Common myeloid progenitor, CD34-positive (primary cell): Measurements from ENCODE around the gene ADAMTS12.

Source experiments
- CTCF ChIA-PET: fragments of 350-600 bp; sonication (Branson Sonifier 250); formaldehyde crosslinking; loops from one replicate; lab custom pipeline; 2021; ENCODE audit warnings: antibody characterized with exemption; lab: Charles Lee
- POLR2A ChIA-PET: fragments of 350-600 bp; sonication (Branson Sonifier 250); formaldehyde crosslinking; loops from one replicate; lab custom pipeline; 2021; ENCODE audit warnings: antibody characterized with exemption; lab: Charles Lee
- DNase-seq, 3 donors: peaks; one replicate each; pipeline versions ENCODE4 v3.0.0 to v3.0.0-alpha.2; 2013
- H3K27ac ChIP-seq, 2 experiments: 1 replicate in 1 of 2; 2 replicates in 1 of 2; pipeline ENCODE4 v1.7.0; 2013; ENCODE audit warnings: inconsistent platforms in 2 of 2, low read length in 2 of 2, mild to moderate bottlenecking in 2 of 2, low read depth in 1 of 2, moderate library complexity in 1 of 2; ENCODE audit not compliant: severe bottlenecking in 2 of 2, insufficient read depth in 1 of 2, poor library complexity in 1 of 2
- H3K27me3 ChIP-seq, 5 experiments: replicated peaks in 2 of 5; 1 replicate in 3 of 5; 2 replicates in 2 of 5; pipeline versions ENCODE4 v1.6.1 to v1.7.0; 2013; ENCODE audit warnings: low read length in 4 of 5, mild to moderate bottlenecking in 2 of 5, moderate library complexity in 2 of 5, inconsistent platforms in 1 of 5; ENCODE audit not compliant: insufficient read depth in 5 of 5, control insufficient read depth in 4 of 5
- H3K36me3 ChIP-seq, 4 experiments: 1 replicate in 2 of 4; 2 replicates in 2 of 4; pipeline versions ENCODE4 v1.6.1 to v1.7.0; 2013; ENCODE audit warnings: low read length in 3 of 4, control low read depth in 1 of 4, mild to moderate bottlenecking in 1 of 4; ENCODE audit not compliant: control insufficient read depth in 4 of 4, insufficient read depth in 4 of 4
- H3K4me1 ChIP-seq, 4 experiments: 1 replicate in 3 of 4; 2 replicates in 1 of 4; pipeline versions ENCODE4 v1.6.1 to v1.7.1; 2013; ENCODE audit warnings: low read length in 3 of 4, mild to moderate bottlenecking in 3 of 4, control low read depth in 1 of 4, inconsistent platforms in 1 of 4, moderate library complexity in 1 of 4; ENCODE audit not compliant: control insufficient read depth in 4 of 4, insufficient read depth in 4 of 4; ENCODE audit errors: control extremely low read depth in 1 of 4
- H3K4me3 ChIP-seq, 7 experiments: 1 replicate in 4 of 7; 2 replicates in 3 of 7; pipeline versions ENCODE4 v1.5.1 to v1.7.0; 2013; ENCODE audit warnings: mild to moderate bottlenecking in 7 of 7, low read length in 6 of 7, moderate library complexity in 6 of 7, inconsistent platforms in 2 of 7, low read depth in 2 of 7, control low read depth in 1 of 7; ENCODE audit not compliant: insufficient read depth in 4 of 7, control insufficient read depth in 1 of 7; ENCODE audit errors: extremely low read depth in 1 of 7
- H3K9me3 ChIP-seq, 5 experiments: 1 replicate in 4 of 5; 2 replicates in 1 of 5; pipeline versions ENCODE4 v1.6.1 to v1.7.1; 2013; ENCODE audit warnings: low read length in 4 of 5, mild to moderate bottlenecking in 2 of 5, inconsistent platforms in 1 of 5, low read depth in 1 of 5, moderate library complexity in 1 of 5; ENCODE audit not compliant: control insufficient read depth in 4 of 5, insufficient read depth in 2 of 5; ENCODE audit errors: control extremely low read depth in 1 of 5
- WGBS: methylation state at CpG from one replicate; pipeline ENCODE4 v1.1.5; 2013; ENCODE audit not compliant: insufficient coverage; 5-methylcytosine and 5-hydroxymethylcytosine counted together

ADAMTS12 gene

DNA sequence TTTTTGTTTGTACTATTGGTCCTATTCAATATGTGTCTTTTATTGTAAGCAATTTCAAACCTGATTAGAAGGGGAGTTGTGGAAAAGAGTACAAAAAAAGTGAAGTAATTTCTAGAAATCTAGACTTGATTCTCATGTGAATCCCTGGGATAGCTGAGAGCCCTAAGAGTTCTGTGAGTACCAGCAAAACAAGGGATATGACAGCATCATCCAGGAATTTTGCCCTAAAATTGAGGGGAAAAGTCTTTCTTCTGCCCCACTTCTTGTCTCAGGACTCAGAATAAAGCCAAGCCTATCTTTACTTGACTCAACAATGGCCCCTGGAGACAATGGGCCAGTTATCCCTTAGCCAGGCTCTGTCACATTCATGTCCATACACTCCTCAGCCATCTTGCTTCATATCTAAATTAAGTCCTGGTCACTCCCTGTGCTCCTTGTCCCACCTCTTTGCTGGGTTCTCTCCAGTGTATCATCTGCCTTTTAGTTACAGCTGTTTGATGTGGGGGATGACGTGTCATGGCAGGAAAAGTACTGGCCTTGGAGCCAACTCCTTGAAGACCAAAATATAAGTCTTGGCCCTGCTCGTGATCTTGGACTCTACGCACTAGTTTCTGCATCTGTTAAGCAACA lies 81.2 kb downstream of the ADAMTS12 start:
- H3K27me3 ChIP-seq: peaks cover 0 to 1% (median 0%) of the 10 kb centered on the region in 5 experiments
- no peak overlapping the region for H3K4me3 ChIP-seq
- ChIA-PET CTCF (no interaction called here), POLR2A (no interaction called here)
- no peaks in the 10 kb centered on the region for H3K36me3 ChIP-seq
- H3K4me1 ChIP-seq: no peaks in the 10 kb centered on the region
- 100% methylated on average over 1 of the region's 3 CpGs for WGBS
- no peak for DNase-seq
- H3K9me3 ChIP-seq: no peaks in the 10 kb centered on the region
- H3K27ac ChIP-seq: no peak overlapping the region

GRCh38 chr5:33809936-33810335 lies 81.9 kb downstream of the ADAMTS12 start:
- Histone ChIP-seq H3K4me1 (no peaks in the 10 kb centered on the region), H3K4me3 (no peak overlapping the region), H3K36me3 (no peaks in the 10 kb centered on the region), H3K27me3 (peaks cover 0 to 1% (median 0%) of the 10 kb centered on the region in 5 experiments), H3K9me3 (no peaks in the 10 kb centered on the region), H3K27ac (no peak overlapping the region)
- 100% methylated on average over 1 of the region's 1 CpG for WGBS
- no peak for DNase-seq
- ChIA-PET CTCF (no interaction called here), POLR2A (no interaction called here)

- peaks cover 0 to 1% (median 0%) of the 10 kb centered on the region in 5 experiments for H3K27me3 ChIP-seq
- H3K27ac ChIP-seq: no peak overlapping the region
- CTCF ChIA-PET: no interaction called here
- H3K4me1 ChIP-seq: no peaks in the 10 kb centered on the region
- H3K4me3 ChIP-seq: no peak overlapping the region
- H3K9me3 ChIP-seq: no peaks in the 10 kb centered on the region
- POLR2A ChIA-PET: no interaction called here
- WGBS: 45% methylated on average over 2 of the region's 4 CpGs
- no peaks in the 10 kb centered on the region for H3K36me3 ChIP-seq
- no peak for DNase-seq
Measured at GRCh38 chr5:33808699-33809098, 83.1 kb downstream of the ADAMTS12 start.

DNA sequence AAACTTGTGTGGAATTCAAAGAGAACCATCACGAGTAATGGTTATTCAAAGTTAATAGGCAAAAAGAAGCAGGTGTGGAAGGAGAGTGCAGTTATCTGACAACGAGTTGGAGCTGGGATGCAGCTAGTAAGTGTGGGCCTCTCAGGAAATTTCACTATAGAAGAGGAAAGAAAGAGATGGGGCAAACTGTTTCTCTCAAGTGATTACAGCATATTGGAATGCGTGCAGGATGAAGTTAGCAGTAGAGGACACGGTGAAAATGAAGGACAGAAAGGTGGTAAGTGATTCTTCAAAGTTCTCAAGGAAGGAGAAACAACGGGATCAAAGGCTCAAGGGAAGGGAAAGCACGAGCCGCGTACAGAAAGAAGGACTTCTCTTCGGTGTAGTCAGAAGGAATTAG lies 84.0 kb downstream of the ADAMTS12 start:
- H3K27me3 ChIP-seq: peaks cover 0 to 1% (median 0%) of the 10 kb centered on the region in 5 experiments
- no peak overlapping the region for H3K27ac ChIP-seq
- no peaks in the 10 kb centered on the region for H3K9me3 ChIP-seq
- H3K36me3 ChIP-seq: no peaks in the 10 kb centered on the region
- H3K4me1 ChIP-seq: no peaks in the 10 kb centered on the region
- ChIA-PET CTCF (no interaction called here), POLR2A (no interaction called here)
- WGBS: 99% methylated on average over 6 of the region's 9 CpGs
- no peak overlapping the region for H3K4me3 ChIP-seq
- DNase-seq: no peak

- POLR2A ChIA-PET: no interaction called here
- H3K9me3 ChIP-seq: no peaks in the 10 kb centered on the region
- no peaks in the 10 kb centered on the region for H3K36me3 ChIP-seq
- no peak overlapping the region for H3K4me3 ChIP-seq
- DNase-seq: no peak
- peaks cover 0 to 1% (median 0%) of the 10 kb centered on the region in 5 experiments for H3K27me3 ChIP-seq
- no peak overlapping the region for H3K27ac ChIP-seq
- WGBS: 94% methylated on average over 12 of the region's 13 CpGs
- H3K4me1 ChIP-seq: no peaks in the 10 kb centered on the region
- CTCF ChIA-PET: no interaction called here
Measured at GRCh38 chr5:33806738-33807442, 84.9 kb downstream of the ADAMTS12 start.

- Histone ChIP-seq H3K4me1 (no peaks in the 10 kb centered on the region), H3K27me3 (peaks cover 0 to 2% (median 0%) of the 10 kb centered on the region in 5 experiments), H3K4me3 (no peak overlapping the region), H3K27ac (no peak overlapping the region), H3K36me3 (no peaks in the 10 kb centered on the region), H3K9me3 (no peaks in the 10 kb centered on the region)
- ChIA-PET CTCF (no interaction called here), POLR2A (no interaction called here)
- DNase-seq: peak in 1 of 3 donors; percentile 2
Measured at GRCh38 chr5:33801292-33801691, 90.5 kb downstream of the ADAMTS12 start.

- Histone ChIP-seq H3K27ac (no peak overlapping the region), H3K36me3 (no peaks in the 10 kb centered on the region), H3K9me3 (no peaks in the 10 kb centered on the region), H3K4me3 (no peak overlapping the region), H3K4me1 (no peaks in the 10 kb centered on the region), H3K27me3 (peaks cover 0 to 2% (median 0%) of the 10 kb centered on the region in 5 experiments)
- WGBS: 93% methylated on average over 3 of the region's 7 CpGs
- POLR2A ChIA-PET: no interaction called here
- CTCF ChIA-PET: no interaction called here
- DNase-seq: peak in 2 of 3 donors; percentile 0 to 3
Measured at GRCh38 chr5:33800241-33800950, 91.4 kb downstream of the ADAMTS12 start.
